Gastrocnemius medialis (tissue), 4 donors: ENCODE data around the gene NDUFA8. TPM values are rescaled to one million over a fixed set of nuclear protein-coding genes. Genes with fewer than 3 reads are reported as not detected.

Source experiments
- ATAC-seq, 2 donors: fragments of 150-250 bp; one replicate each; pipeline ENCODE4 v1.9.1; 2016
- DNase-seq, 2 donors: peaks; one replicate each; pipeline ENCODE4 v3.0.0-alpha.2; 2019
- H3K27ac ChIP-seq, 4 donors: fragments of 200-600 bp; sonication (generic); 1 replicate in 1 of 4; 2 replicates in 3 of 4; pipeline ENCODE4 v1.5.1; 2016 to 2018; ENCODE audit warnings: mild to moderate bottlenecking in 2 of 4, moderate library complexity in 1 of 4
- H3K27me3 ChIP-seq, 3 donors: fragments of 200-600 bp; sonication (generic) in 2 of 3; 1 replicate in 1 of 3; 2 replicates in 2 of 3; pipeline versions ENCODE4 v1.5.1 to v1.6.0; 2016 to 2019; ENCODE audit warnings: mild to moderate bottlenecking in 1 of 3, moderate library complexity in 1 of 3
- H3K36me3 ChIP-seq, 2 donors: fragments of 200-600 bp; sonication (generic) in 1 of 2; one replicate each; pipeline ENCODE4 v1.5.1; 2017 to 2018
- H3K4me1 ChIP-seq, 2 donors: fragments of 200-600 bp; sonication (generic) in 1 of 2; one replicate each; pipeline ENCODE4 v1.5.1; 2016 to 2017; ENCODE audit warnings: mild to moderate bottlenecking in 2 of 2
- H3K4me3 ChIP-seq, 4 donors: fragments of 200-600 bp; sonication (generic) in 3 of 4; 1 replicate in 1 of 4; 2 replicates in 3 of 4; pipeline ENCODE4 v1.5.1; 2016 to 2019; ENCODE audit warnings: mild to moderate bottlenecking in 2 of 4
- H3K9me3 ChIP-seq, 3 donors: fragments of 200-600 bp; sonication (generic) in 2 of 3; 1 replicate in 1 of 3; 2 replicates in 2 of 3; pipeline ENCODE4 v1.5.1; 2016 to 2019
- CTCF ChIP-seq, 5 experiments: fragments of 450-650 bp in 3 of 5; fragments of 200-600 bp in 2 of 5; sonication (generic) in 2 of 5; IDR thresholded peaks in 4 of 5; conservative IDR thresholded peaks in 1 of 5; 1 replicate in 4 of 5; 2 replicates in 1 of 5; pipeline ENCODE4 v1.5.1; 2016 to 2019; ENCODE audit warnings: antibody characterized with exemption in 5 of 5, mild to moderate bottlenecking in 3 of 5, moderate library complexity in 3 of 5
- POLR2A ChIP-seq, 2 donors: fragments of 450-650 bp; IDR thresholded peaks; one replicate each; pipeline ENCODE4 v1.6.1; 2017; ENCODE audit warnings: antibody characterized with exemption in 2 of 2, mild to moderate bottlenecking in 2 of 2, moderate library complexity in 2 of 2
- in situ Hi-C, 4 donors: fragments of 200-750 bp; cut with MboI; loops; one replicate each; pipeline versions ENCODE4 v1.15.0 to v1.8.0; 2017; ENCODE audit warnings: low sequenced_read_pairs in 4 of 4
- intact Hi-C: fragments of 100-400 bp; cut with DNase I; formaldehyde crosslinking; loops from one replicate; pipeline ENCODE4 v1.15.1; 2023; ENCODE audit warnings: low total_unique reads
- total RNA-seq, 4 donors: library from RNA; depleted of rRNA; stranded (reverse); fragments of >200 nt; gene quantifications; one replicate each; pipeline versions ENCODE4 v1.1.0 to v1.2.3, GENCODE V29; 2016

Gene NDUFA8
- total RNA-seq, 4 donors from 2014 or later: 51.0 to 114 (median 92.8) TPM

- no peaks in the 10 kb centered on the region for H3K27me3 ChIP-seq
- TF ChIP-seq POLR2A (IDR thresholded peaks at IDR 0.05): no peak
- TF ChIP-seq CTCF (IDR thresholded peaks at IDR 0.05 in 4 of 5, conservative IDR thresholded peaks at IDR 0.05 in 1 of 5): no peak
- H3K27ac ChIP-seq: no peak overlapping the region
- H3K4me1 ChIP-seq: peaks cover 0 to 4% of the 10 kb centered on the region in 2 donors
- no peak overlapping the region for H3K4me3 ChIP-seq
- H3K36me3 ChIP-seq: no peaks in the 10 kb centered on the region
- no peaks in the 10 kb centered on the region for H3K9me3 ChIP-seq
- DNase-seq: no peak
- ATAC-seq: no peak
- in situ Hi-C loops (loop anchor here in 3 of 4 donors (25.0 kb wide), 2 partner anchors 358 to 708 kb away; partner anchors contain the start of gene OR1K1 (in 2 of the 3)), intact Hi-C loops (no loop called here)
These were observed 55.6 kb downstream of the NDUFA8 start for GRCh38 chr9:122103985-122104384.

GRCh38 chr9:122102156-122102555, 57.4 kb downstream of the NDUFA8 start:
- H3K27me3 ChIP-seq: no peaks in the 10 kb centered on the region
- no peaks in the 10 kb centered on the region for H3K36me3 ChIP-seq
- no peak overlapping the region for H3K4me3 ChIP-seq
- DNase-seq: no peak
- no peak for TF ChIP-seq CTCF (IDR thresholded peaks at IDR 0.05 in 4 of 5, conservative IDR thresholded peaks at IDR 0.05 in 1 of 5)
- TF ChIP-seq POLR2A (IDR thresholded peaks at IDR 0.05): no peak
- no peak for ATAC-seq
- no peaks in the 10 kb centered on the region for H3K9me3 ChIP-seq
- H3K4me1 ChIP-seq: peaks cover 4 to 17% of the 10 kb centered on the region in 2 donors
- intact Hi-C loops (no loop called here), in situ Hi-C loops (loop anchor here in 3 of 4 donors (25.0 kb wide), 2 partner anchors 360 to 710 kb away; partner anchors contain the start of gene OR1K1 (in 2 of the 3))
- no peak overlapping the region for H3K27ac ChIP-seq

- intact Hi-C loops (no loop called here), in situ Hi-C loops (loop anchor here in 3 of 4 donors (25.0 kb wide), 2 partner anchors 362 to 712 kb away; partner anchors contain the start of gene OR1K1 (in 2 of the 3))
- no peak for DNase-seq
- Histone ChIP-seq H3K36me3 (no peaks in the 10 kb centered on the region), H3K27me3 (no peaks in the 10 kb centered on the region), H3K4me1 (peaks cover 4 to 18% of the 10 kb centered on the region in 2 donors), H3K9me3 (no peaks in the 10 kb centered on the region), H3K27ac (no peak overlapping the region), H3K4me3 (no peak overlapping the region)
- TF ChIP-seq POLR2A (IDR thresholded peaks at IDR 0.05) (no peak), CTCF (IDR thresholded peaks at IDR 0.05 in 4 of 5, conservative IDR thresholded peaks at IDR 0.05 in 1 of 5) (no peak)
- no peak for ATAC-seq
These were observed 58.8 kb downstream of the NDUFA8 start for GRCh38 chr9:122100756-122101155.

- Histone ChIP-seq H3K27me3 (no peaks in the 10 kb centered on the region), H3K4me1 (peaks cover 4 to 18% of the 10 kb centered on the region in 2 donors), H3K36me3 (no peaks in the 10 kb centered on the region), H3K4me3 (peak overlapping the region in 3 of 4 donors; percentile 8 to 61 (median 45)), H3K9me3 (no peaks in the 10 kb centered on the region), H3K27ac (no peak overlapping the region)
- no peak for TF ChIP-seq POLR2A (IDR thresholded peaks at IDR 0.05)
- TF ChIP-seq CTCF (IDR thresholded peaks at IDR 0.05 in 4 of 5, conservative IDR thresholded peaks at IDR 0.05 in 1 of 5): peak; percentile 74 to 91 (median 87)
- ATAC-seq: peak; percentile 72 to 85
- DNase-seq: peak; percentile 47 to 74
- intact Hi-C loops (loop anchor here (1.0 to 10.0 kb wide), 5 partner anchors 24 to 805 kb away; partner anchors contain the start of gene RC3H2), in situ Hi-C loops (no loop called here)
These were observed 60.2 kb downstream of the NDUFA8 start for GRCh38 chr9:122099271-122099869.
